OCI-LY1 (cell line): Measurements from ENCODE around the gene SFI1.

ENCODE experiments used
- CTCF ChIP-seq: fragments of 200-600 bp; sonication (generic), shearing (Covaris generic); IDR thresholded peaks from 2 replicates; pipeline ENCODE4 v1.5.1; 2017; ENCODE audit warnings: mild to moderate bottlenecking, antibody characterized with exemption, low read length, moderate library complexity, mixed read lengths
- EZH2 ChIP-seq: fragments of 200-600 bp; sonication (generic), shearing (Covaris generic); IDR thresholded peaks from 2 replicates; pipeline ENCODE4 v1.8.0; 2017; ENCODE audit warnings: borderline replicate concordance, mixed run types, mild to moderate bottlenecking, antibody characterized with exemption, low read length, moderate library complexity, mixed read lengths

GRCh38 chr22:31626427-31627150 lies 130.3 kb downstream of the SFI1 start:
- TF ChIP-seq CTCF (no peak), EZH2 (no peak)
